DLD1 (cell line): ENCODE results near the gene KRT33B.
"Not testable (repeated sequence)": the region's sequence is repeated elsewhere in the genome, so short reads cannot be mapped to it uniquely, and the experiment has no call there.

Experiments
- in situ Hi-C: cut with HindIII; loops from 2 replicates; pipeline ENCODE4 v1.10.0; 2017; ENCODE audit warnings: low sequenced_read_pairs

The KRT33B gene

DNA sequence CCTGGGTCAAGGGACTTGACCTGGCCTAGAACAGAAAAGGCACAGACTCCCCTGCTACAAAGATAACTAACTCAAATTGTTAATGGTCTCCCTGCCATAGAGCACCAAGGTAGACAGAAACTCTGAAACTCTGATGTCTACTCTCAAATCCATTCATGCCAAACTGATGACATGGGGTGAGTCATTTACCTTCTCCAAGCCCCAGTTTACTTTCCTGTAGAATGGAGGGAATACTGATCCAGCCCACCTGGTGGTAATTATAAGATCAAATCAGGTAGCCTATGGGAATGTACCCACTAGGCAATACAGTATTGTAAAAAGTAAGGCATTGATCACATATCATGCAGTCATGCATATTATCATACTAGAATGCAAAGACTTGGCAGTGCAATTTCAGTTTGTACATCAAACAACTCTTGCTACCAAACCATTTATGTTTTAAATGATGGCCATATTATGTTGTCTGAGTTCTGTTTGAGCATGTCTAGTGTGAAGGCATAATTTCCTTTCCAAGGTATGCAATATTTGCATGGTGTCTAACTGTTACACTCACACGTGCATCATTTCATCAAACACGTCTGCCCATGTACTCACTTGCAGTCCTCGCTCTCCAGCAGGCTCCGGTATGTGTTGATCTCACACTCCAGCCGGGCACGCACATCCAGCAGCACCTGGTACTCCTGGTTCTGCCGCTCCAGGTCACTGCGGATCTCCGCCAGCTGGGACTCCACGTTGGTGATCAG, 24.8 kb upstream of the KRT33B start:
- in situ Hi-C loops, result no loop called here

- in situ Hi-C loops, result no loop called here
These were observed 24.2 kb upstream of the KRT33B start for GRCh38 chr17:41393826-41394225.

DNA sequence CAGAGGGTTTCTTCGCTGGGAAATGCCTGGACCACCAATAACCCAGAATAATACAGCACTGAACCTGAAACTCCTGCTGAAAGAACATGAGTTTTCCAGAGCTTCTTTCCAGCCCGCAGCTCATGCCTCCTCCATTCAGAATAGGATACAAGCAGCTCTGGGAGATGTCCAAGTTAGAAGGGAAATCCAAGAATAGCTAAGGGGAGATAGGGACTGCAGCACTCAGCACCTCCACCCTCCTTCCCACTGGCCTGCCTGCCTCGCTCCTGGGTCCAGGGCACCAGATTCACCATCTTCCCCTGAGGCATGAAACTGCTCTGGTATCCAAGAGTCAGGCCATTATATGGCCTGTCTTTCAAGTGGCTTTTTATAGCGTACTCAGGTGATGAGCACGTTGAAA, 23.7 kb upstream of the KRT33B start:
- in situ Hi-C loops, result no loop called here

- in situ Hi-C loops, result no loop called here
These were observed 22.7 kb upstream of the KRT33B start for GRCh38 chr17:41392278-41392677.

DNA sequence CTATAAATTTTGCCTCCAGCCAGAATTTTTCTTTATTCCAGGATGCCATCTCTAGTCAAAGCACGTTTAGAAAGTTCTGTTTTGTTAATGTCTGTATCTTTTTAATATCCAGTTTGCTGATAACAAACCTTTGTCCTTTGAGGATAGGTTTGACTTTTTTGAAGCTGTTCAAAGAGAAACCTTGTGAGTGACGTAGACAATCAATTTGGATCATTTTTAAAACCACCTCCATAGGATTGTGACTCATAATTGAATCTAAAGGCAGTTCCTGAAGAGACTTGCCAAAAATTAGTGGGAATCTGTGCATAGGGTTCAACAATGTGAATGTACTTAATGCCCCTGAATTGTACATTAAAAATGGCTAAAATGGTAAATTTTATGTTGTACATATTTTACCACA, 21.9 kb upstream of the KRT33B start:
- in situ Hi-C loops, result no loop called here

DNA sequence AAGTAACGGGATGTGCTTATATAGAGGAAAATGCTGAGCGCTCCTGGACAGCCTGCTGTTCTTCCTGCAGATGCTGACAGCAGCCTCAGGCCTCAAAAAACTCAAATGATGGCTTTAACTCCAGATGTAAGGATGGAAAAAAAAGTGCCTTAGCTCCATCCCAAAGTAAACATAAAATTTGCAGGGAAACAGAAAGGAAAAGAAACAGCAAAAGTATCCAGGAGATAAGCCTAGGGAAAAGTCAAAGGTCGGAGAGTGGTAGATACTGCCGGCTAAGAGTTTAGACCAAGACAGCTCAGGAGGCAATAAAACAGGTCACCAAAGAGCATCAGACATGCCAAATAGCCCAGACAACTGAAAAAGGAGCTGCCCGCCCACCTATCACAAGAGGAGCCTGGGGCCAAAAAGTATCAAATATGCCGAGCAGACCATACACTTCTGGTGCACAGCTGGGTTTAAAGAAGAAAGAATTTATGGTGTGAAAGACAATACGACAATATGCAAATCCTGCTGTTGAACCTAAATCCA, 20.9 kb upstream of the KRT33B start:
- in situ Hi-C loops, result no loop called here

- in situ Hi-C loops, result no loop called here
These were observed 18.1 kb upstream of the KRT33B start for GRCh38 chr17:41387670-41388069.

GRCh38 chr17:41386227-41386626, 16.6 kb upstream of the KRT33B start:
- in situ Hi-C loops, result no loop called here

GRCh38 chr17:41383690-41384089, 14.1 kb upstream of the KRT33B start:
- in situ Hi-C loops, result no loop called here

DNA sequence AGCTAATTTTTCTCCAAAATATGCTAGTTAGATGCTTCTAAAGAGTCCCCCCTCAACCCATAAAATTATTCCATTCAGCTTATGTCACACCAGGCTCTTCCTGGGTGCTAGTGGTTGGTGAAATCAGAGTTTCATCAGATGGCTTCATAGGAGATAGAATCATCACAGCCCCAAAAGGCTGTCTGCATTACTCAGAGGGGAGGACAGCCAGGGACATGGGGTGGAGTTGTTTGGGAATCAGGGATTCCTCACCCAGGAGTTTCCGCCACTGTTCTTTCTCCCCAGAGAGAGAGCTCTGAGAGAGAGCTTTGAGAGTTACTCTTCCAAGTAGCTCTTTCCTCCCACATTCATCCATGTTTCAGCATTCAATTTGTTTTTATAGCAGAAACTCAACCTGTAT, 12.8 kb upstream of the KRT33B start:
- in situ Hi-C loops, result no loop called here

GRCh38 chr17:41381943-41382342, 12.3 kb upstream of the KRT33B start, which contains the start of gene KRT34:
KRT34 (minus strand) TSS chr17:41382306; CDS start chr17:41382246, 60 bp downstream.
- in situ Hi-C loops, result not testable (repeated sequence)

- in situ Hi-C loops, result not testable (repeated sequence)
These were observed 10.5 kb upstream of the KRT33B start for GRCh38 chr17:41380091-41380490.

DNA sequence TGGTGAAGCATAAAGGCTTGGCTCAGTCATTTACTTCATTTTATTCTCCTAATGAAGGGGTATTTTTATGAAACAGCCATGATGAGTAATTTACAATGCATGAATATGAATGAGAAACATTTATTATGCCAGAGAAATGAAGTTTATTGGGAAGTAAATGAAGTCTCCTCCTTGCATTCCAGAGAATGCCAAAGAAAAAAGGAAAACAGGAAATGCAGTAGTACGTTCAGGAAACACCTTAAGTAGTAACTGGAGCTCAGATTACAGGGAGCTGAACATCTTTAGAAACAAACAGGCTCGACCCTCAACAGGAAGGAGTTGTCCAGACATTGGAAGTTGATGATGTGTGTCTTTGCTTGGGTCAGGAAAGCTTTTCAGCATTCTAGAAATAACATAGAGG, 7.9 kb upstream of the KRT33B start:
- in situ Hi-C loops, result no loop called here

DNA sequence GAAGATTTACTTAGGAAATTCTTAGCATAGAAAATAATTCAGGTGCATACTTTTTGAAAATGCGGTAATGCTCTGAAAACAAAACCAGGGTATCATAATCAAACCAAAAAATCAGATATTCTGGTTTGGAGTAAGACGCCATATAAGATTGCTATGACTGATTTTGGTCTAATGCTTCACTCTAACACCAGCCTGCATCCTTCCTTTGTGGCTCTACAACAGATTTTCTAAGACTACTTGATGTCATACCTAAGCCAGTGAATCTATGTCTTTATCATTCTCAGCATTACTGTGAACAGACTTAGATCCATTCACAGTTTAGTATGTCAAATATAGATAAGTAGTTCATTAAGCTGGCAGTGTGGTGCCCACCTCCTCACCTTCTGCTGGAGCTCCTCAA, 590 bp downstream of the KRT33B start:
- in situ Hi-C loops, result no loop called here

DNA sequence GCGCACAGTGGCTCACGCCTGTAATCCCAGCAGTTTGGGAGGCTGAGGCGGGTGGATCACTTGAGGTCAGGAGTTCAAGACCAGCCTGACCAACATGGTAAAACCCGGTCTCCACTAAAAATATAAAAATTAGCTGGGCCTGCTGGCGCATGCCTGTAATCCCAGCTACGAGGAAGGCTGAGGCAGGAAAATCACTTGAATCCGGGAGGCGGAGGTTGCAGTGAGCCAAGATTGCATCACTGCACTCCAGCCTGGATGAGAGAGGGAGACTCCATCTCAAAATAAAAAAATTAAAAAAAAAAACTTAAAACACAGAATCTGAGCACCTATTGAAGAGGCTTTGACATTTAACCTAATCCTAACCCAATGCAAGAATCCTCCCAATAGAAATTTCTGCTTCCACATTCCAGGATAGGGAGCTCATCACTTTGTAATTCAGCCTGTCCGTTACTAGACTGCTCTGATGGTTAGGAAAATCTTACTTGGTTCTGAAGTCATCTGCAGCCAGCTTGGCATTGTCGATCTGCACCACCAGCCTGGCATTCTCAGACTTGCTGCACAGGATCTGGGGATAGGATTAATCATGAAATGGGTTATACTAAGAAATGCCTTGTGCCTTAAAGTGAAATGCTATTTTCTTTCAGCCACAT, 2.1 kb downstream of the KRT33B start:
- in situ Hi-C loops, result no loop called here

DNA sequence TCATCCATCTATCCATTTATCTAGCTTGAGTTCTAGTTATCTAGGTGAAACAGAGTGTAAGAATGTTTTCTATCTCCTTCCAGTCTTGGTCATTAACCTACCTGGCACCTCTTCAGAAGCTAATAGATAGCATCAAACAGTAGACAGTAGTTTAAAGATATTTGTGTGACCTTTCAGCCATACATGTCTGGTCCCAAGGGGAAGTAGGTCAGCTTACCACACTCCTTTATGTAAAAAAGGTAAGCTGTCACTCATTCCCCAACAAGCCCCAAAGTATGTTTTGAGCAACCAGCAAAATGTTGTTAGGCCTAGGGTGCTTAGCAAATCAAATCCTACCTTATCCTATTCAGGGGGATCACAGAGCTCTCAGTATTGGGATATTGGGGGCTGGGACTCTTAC, 3.5 kb downstream of the KRT33B start:
- in situ Hi-C loops, result no loop called here

DNA sequence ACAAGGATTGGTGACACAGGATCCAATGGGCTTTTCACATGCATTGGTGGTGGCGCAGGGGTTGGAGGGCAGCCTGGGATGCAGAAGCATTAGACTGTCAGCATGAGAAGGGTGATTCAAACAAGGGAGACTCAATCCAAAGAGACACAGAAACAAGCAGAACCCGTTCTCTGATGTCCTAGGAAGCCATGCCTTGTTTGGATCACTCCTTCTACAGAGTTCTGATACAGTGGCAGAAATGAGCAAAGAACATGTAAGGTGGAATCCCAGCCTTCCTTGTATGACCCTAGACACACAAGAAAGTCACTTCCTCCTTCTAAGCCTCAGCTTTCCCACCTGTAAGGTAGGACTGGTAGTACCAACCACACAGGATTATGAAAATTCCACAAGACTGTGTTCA, 5.7 kb downstream of the KRT33B start:
- in situ Hi-C loops, result no loop called here

DNA sequence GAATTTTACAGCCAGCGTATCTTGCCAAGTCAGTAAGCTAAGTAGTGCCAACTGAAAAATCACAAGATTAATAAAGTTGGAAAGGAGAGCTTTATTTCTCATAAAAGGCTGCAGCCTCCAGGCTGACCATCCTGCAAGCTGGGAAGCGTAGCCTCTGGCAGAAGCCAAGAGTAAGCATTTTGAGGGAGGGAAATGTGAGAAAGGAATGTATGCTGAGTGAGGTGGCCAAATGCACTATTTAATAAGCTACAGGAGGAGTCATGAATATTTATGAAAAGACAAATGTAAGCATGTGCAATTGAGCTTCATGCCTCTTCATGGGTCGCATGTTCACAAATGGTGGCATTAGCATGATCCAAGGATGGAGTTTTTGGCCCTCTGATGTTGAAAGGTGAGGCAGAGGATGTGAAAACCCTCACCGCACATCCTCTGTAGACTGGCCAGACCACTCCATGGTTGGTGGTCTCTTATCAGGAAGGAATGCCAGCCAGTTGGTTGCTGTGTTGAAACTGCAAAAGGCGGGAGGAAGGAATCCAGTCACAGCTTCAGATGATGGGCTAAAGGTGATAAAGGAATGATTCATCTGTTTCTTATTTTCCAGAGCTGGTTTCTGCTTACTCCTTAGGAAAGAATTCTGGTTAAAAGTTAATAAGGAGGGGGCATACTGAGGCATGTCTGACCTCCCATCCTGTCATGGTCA, 9.2 kb downstream of the KRT33B start:
- in situ Hi-C loops, result no loop called here

DNA sequence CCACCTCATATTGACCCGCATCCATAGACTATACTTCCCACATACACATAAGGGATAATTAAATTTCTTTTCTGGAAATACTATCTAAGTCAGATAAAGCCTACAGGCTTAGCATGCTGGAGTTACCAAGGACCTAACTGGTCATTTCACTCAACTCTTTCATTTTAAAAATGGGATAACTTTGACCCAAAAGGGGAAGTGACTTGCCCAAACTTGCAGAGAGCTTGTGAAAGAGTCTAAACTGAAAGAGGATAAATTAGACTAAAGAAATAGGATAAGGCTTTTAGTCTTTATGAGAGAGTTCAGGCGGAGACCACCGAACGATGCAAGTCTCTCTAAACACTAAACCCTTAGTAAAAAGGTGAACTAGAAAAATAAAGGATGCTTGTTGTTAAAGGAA, 15.1 kb downstream of the KRT33B start:
- in situ Hi-C loops, result no loop called here

DNA sequence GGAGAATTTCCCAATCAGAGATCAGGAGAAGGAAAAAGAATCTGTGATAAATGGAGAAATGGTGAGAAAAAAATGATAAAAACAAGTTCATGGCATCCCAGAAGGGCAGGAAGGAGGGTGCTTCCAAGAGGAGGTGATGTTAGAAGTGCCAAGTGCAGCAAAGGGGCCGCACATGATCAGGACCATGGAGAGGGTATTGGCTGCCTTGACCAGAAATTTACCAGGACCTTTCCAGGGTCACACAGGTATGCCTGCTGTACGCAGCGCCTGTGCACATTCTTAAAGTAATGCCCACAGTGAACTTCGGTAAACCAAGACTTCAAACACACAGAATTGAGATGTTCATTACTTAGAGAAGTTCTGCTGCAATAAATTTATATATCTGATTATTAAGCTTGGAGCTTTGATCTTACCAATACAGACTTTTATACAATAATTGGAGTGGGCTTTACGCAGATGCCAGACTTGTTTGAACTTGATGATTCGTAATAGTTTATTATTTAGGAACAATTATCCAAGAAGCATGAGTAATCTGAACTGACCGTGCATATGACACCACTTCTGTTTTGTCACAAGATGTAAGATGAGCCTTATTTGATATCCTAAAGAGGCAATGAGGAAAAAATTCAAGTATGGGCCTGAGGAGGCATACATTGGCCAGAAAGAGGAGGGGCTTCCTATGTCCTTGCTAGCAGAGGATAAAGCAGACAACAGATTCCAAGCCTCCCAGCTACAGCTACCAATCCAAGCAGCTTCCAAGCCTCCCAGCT, 16.8 kb downstream of the KRT33B start:
- in situ Hi-C loops, result no loop called here

GRCh38 chr17:41351177-41351576, 18.4 kb downstream of the KRT33B start:
- in situ Hi-C loops, result no loop called here
